Measurements from ENCODE around the gene NEB.

DNA sequence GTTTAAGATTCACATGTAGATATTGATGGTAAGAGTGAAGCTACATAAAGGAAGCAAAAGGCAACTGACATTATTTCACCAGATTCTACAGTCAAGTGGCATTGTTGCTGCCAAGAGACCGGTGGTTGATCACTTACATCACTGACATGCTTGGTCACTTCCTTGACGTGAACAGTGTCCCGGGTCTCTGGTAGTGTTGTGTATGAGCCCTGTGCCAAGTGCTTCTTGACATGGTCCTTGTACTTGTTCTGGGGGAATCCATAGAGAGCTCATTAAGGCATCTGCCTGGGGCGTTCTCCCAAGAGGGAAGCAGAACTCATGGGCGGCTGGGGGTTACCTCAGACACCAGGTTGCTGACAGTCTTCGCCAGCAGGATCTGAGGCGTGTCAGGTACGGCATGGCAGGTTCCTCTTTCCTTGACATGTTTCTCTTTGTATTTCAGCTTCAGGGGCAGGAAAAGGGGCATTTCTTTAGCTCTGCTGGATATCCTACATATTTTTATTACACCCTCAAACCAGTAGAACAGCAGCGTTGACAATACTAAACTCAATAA lies 208.4 kb downstream of the NEB start:
- TF ChIP-seq GATA3 (IDR thresholded peaks at IDR 0.05; ENCODE audit: low read depth, low read length): no peak
- TF ChIP-seq GATA2 (IDR thresholded peaks at IDR 0.05; ENCODE audit: low read depth, low read length): no peak

All from SH-SY5Y (cell line).